ENCODE data around the gene UBQLN1. TPM values are rescaled to one million over a fixed set of nuclear protein-coding genes. Genes with fewer than 3 reads are reported as not detected.

The UBQLN1 gene
- total and polyA plus RNA-seq, 9 of the 15 experiments (the other 6 are each of a cell fraction or from before 2014, with no cell fraction given): 7.5 to 120 (median 52.8) TPM

- BruUV-seq (replicated peaks): no TSS peak
- no peaks in the 10 kb centered on the region; a peak in 1 of 5 replicates for H3K4me1 ChIP-seq (replicated peaks in 1 of 2; ENCODE audit: control insufficient read depth in 2 of 2, insufficient read depth in 2 of 2, low read length in 2 of 2)
Measured at GRCh38 chr9:83691492-83691891, 16.3 kb downstream of the UBQLN1 start.

GRCh38 chr9:83688921-83689320 lies 18.8 kb downstream of the UBQLN1 start:
- H3K9ac ChIP-seq (ENCODE audit: insufficient read depth in 1 of 2, low read depth in 2 of 2, low read length in 2 of 2): no peak overlapping the region
- H3K4me2 ChIP-seq (ENCODE audit: insufficient read depth, low read length): no peak overlapping the region
- in situ Hi-C loops (cut with MboI): no loop called here
- H3K79me2 ChIP-seq (ENCODE audit: control insufficient read depth, insufficient read depth, low read length): peaks cover 95% of the 10 kb centered on the region
- WGBS (ENCODE audit: insufficient coverage, low coverage, missing lambda C conversion rate): 74% methylated on average over 3 of the region's 3 CpGs
- H3K9me1 ChIP-seq (ENCODE audit: control insufficient read depth, insufficient read depth, low read length): no peaks in the 10 kb centered on the region
- peaks cover 26% of the 10 kb centered on the region for H4K20me1 ChIP-seq (replicated peaks; ENCODE audit: control insufficient read depth, insufficient read depth, low read length)
- ChIA-PET POLR2A (interaction anchor here (0.8 to 1.9 kb wide), 3 partner anchors 11 to 23 kb away, joined by 3 to 5 read pairs (median 4); no protein-coding TSS in a partner anchor), CTCF (ENCODE audit: low intra/inter-chr PET ratio) (no interaction called here)
- no peaks in the 10 kb centered on the region for H3K27me3 ChIP-seq (ENCODE audit: control insufficient read depth in 2 of 2, insufficient read depth in 2 of 2, low read length in 2 of 2)
- FAIRE-seq: no peak
- intact Hi-C loops (cut with micrococcal nuclease): no loop called here
- no peak overlapping the region for H2AFZ ChIP-seq (ENCODE audit: low read depth, low read length)
- H3K9me3 ChIP-seq (replicated peaks; ENCODE audit: control insufficient read depth, insufficient read depth, low read depth, low read length): no peaks in the 10 kb centered on the region
- BruUV-seq (replicated peaks): no TSS peak
- no peaks in the 10 kb centered on the region; a peak in 1 of 5 replicates for H3K4me1 ChIP-seq (replicated peaks in 1 of 2; ENCODE audit: control insufficient read depth in 2 of 2, insufficient read depth in 2 of 2, low read length in 2 of 2)
- ATAC-seq: no peak
- H3K4me3 ChIP-seq: no peak overlapping the region
- DNase-seq (ENCODE audit: extremely low read depth in 1 of 4, low spot score in 3 of 4): no peak
- no peak overlapping the region for H3K27ac ChIP-seq (ENCODE audit: extremely low read depth, low read depth, low read length)
- peaks cover 16% of the 10 kb centered on the region; the same call in 2 of the 3 replicates for H3K36me3 ChIP-seq (ENCODE audit: control insufficient read depth, insufficient read depth, low read length)
- TF ChIP-seq, protein P1, sequence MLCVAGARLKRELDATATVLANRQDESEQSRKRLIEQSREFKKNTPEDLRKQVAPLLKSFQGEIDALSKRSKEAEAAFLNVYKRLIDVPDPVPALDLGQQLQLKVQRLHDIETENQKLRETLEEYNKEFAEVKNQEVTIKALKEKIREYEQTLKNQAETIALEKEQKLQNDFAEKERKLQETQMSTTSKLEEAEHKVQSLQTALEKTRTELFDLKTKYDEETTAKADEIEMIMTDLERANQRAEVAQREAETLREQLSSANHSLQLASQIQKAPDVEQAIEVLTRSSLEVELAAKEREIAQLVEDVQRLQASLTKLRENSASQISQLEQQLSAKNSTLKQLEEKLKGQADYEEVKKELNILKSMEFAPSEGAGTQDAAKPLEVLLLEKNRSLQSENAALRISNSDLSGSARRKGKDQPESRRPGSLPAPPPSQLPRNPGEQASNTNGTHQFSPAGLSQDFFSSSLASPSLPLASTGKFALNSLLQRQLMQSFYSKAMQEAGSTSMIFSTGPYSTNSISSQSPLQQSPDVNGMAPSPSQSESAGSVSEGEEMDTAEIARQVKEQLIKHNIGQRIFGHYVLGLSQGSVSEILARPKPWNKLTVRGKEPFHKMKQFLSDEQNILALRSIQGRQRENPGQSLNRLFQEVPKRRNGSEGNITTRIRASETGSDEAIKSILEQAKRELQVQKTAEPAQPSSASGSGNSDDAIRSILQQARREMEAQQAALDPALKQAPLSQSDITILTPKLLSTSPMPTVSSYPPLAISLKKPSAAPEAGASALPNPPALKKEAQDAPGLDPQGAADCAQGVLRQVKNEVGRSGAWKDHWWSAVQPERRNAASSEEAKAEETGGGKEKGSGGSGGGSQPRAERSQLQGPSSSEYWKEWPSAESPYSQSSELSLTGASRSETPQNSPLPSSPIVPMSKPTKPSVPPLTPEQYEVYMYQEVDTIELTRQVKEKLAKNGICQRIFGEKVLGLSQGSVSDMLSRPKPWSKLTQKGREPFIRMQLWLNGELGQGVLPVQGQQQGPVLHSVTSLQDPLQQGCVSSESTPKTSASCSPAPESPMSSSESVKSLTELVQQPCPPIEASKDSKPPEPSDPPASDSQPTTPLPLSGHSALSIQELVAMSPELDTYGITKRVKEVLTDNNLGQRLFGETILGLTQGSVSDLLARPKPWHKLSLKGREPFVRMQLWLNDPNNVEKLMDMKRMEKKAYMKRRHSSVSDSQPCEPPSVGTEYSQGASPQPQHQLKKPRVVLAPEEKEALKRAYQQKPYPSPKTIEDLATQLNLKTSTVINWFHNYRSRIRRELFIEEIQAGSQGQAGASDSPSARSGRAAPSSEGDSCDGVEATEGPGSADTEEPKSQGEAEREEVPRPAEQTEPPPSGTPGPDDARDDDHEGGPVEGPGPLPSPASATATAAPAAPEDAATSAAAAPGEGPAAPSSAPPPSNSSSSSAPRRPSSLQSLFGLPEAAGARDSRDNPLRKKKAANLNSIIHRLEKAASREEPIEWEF (CRISPR knock-in tag; IDR thresholded peaks at IDR 0.05): no peak
- TF ChIP-seq ZNF239 (CRISPR knock-in tag; IDR thresholded peaks at IDR 0.05) (no peak), ZNF79 (CRISPR knock-in tag; IDR thresholded peaks at IDR 0.05; ENCODE audit: low read depth) (no peak)

More at GRCh38 chr9:83691492-83691891, 16.3 kb downstream of the UBQLN1 start:
- Histone ChIP-seq H3K9ac (ENCODE audit: insufficient read depth in 1 of 2, low read depth in 2 of 2, low read length in 2 of 2) (no peak overlapping the region), H3K36me3 (ENCODE audit: control insufficient read depth, insufficient read depth, low read length) (0 out of 3 replicates have a peak, but pooled peaks cover 8% of the 10 kb centered on the region), H3K4me2 (ENCODE audit: insufficient read depth, low read length) (no peak overlapping the region), H3K27ac (ENCODE audit: extremely low read depth, low read depth, low read length) (no peak overlapping the region), H3K4me3 (no peak overlapping the region), H3K27me3 (ENCODE audit: control insufficient read depth in 2 of 2, insufficient read depth in 2 of 2, low read length in 2 of 2) (no peaks in the 10 kb centered on the region), H3K79me2 (ENCODE audit: control insufficient read depth, insufficient read depth, low read length) (peaks cover 98% of the 10 kb centered on the region), H2AFZ (ENCODE audit: low read depth, low read length) (no peak overlapping the region), H4K20me1 (replicated peaks; ENCODE audit: control insufficient read depth, insufficient read depth, low read length) (peaks cover 24% of the 10 kb centered on the region), H3K9me3 (replicated peaks; ENCODE audit: control insufficient read depth, insufficient read depth, low read depth, low read length) (no peaks in the 10 kb centered on the region), H3K9me1 (ENCODE audit: control insufficient read depth, insufficient read depth, low read length) (no peaks in the 10 kb centered on the region)
- POLR2A ChIA-PET: interaction anchor here (1.0 to 2.2 kb wide), 2 partner anchors 17 to 25 kb away, joined by 4 to 9 read pairs; partner anchors contain the start of gene UBQLN1
- DNase-seq (ENCODE audit: extremely low read depth in 1 of 4, low spot score in 3 of 4) (no peak), ATAC-seq (peak; percentile 32; the same call in 2 of the 3 replicates), FAIRE-seq (no peak)
- no peak for TF ChIP-seq WHSC1 (IDR thresholded peaks at IDR 0.05; ENCODE audit: low read length)
- TF ChIP-seq KAT8 (IDR thresholded peaks at IDR 0.05; ENCODE audit: low read depth): no peak
- TF ChIP-seq TGIF2 (CRISPR knock-in tag; IDR thresholded peaks at IDR 0.05): no peak
- TF ChIP-seq POLR2G (IDR thresholded peaks at IDR 0.05; ENCODE audit: low read depth, low read length): no peak
- no peak for TF ChIP-seq CHD1 (IDR thresholded peaks at IDR 0.05; ENCODE audit: low read length)
- no peak for TF ChIP-seq MBD2 (IDR thresholded peaks at IDR 0.05; ENCODE audit: borderline replicate concordance, low read depth)
- TF ChIP-seq LCOR (CRISPR knock-in tag; IDR thresholded peaks at IDR 0.05): no peak
- no peak for TF ChIP-seq ETV5 (CRISPR knock-in tag; IDR thresholded peaks at IDR 0.05; ENCODE audit: low read depth)
- no peak for TF ChIP-seq HDAC3 (IDR thresholded peaks at IDR 0.05; ENCODE audit: borderline replicate concordance, partially characterized antibody)
- no peak for TF ChIP-seq ARHGAP35 (IDR thresholded peaks at IDR 0.05; ENCODE audit: partially characterized antibody)
- TF ChIP-seq ESRRA (IDR thresholded peaks at IDR 0.05; ENCODE audit: borderline replicate concordance, low read depth): no peak
- CTCF ChIA-PET (ENCODE audit: low intra/inter-chr PET ratio): no interaction called here
- in situ Hi-C loops (cut with MboI) (no loop called here), intact Hi-C loops (cut with micrococcal nuclease) (no loop called here)
- WGBS (ENCODE audit: insufficient coverage, low coverage, missing lambda C conversion rate): 81% methylated on average over 3 of the region's 3 CpGs

Measured in K562 (cell line).